Pancreas (tissue), 10 donors: ENCODE measurements around the gene RTP2. TPM values are rescaled to one million over a fixed set of nuclear protein-coding genes. Genes with fewer than 3 reads are reported as not detected.

Experiments used
- ATAC-seq, 4 donors: fragments of 200-7000 bp; cut with Tn5 transposase; one replicate each; pipeline versions ENCODE4 v1.8.0 to v1.9.1; 2020; ENCODE audit warnings: mild to moderate bottlenecking in 4 of 4, moderate library complexity in 4 of 4
- DNase-seq, 6 donors: peaks; one replicate each; pipeline ENCODE4 v3.0.0-alpha.2; 2020
- FAIRE-seq: peaks from 2 replicates; lab custom pipeline; 2012; peaks lifted over from hg19 to GRCh38; lab: Jason Lieb, UNC
- H3K27ac ChIP-seq, 4 donors: fragments of 200-600 bp; sonication (generic); 1 replicate in 3 of 4; 2 replicates in 1 of 4; pipeline versions ENCODE4 v1.5.0 to v1.8.0; 2020
- H3K27me3 ChIP-seq, 4 donors: fragments of 200-600 bp; one replicate each; pipeline ENCODE4 v1.8.0; 2021
- H3K36me3 ChIP-seq, 3 donors: fragments of 200-600 bp; sonication (generic) in 1 of 3; one replicate each; pipeline versions ENCODE4 v1.5.0 to v1.8.0; 2020 to 2021
- H3K4me1 ChIP-seq, 3 donors: fragments of 200-600 bp; one replicate each; pipeline ENCODE4 v1.8.0; 2021
- H3K4me3 ChIP-seq, 4 donors: fragments of 200-600 bp; sonication (generic) in 2 of 4; one replicate each; pipeline versions ENCODE4 v1.5.0 to v1.8.0; 2020 to 2021
- H3K9me3 ChIP-seq, 4 donors: fragments of 200-600 bp; one replicate each; pipeline ENCODE4 v1.8.0; 2021
- CTCF ChIP-seq, 4 donors: fragments of 200-600 bp; sonication (generic) in 3 of 4; IDR thresholded peaks; one replicate each; pipeline versions ENCODE4 v1.5.0 to v1.8.0; 2021; ENCODE audit warnings: antibody characterized with exemption in 4 of 4
- WGBS, 2 donors: extraction: QIAGEN DNeasy Blood & Tissue Kit; methylation state at CpG; one replicate each; pipeline ENCODE4 v1.1.7; 2013; 5-methylcytosine and 5-hydroxymethylcytosine counted together
- intact Hi-C, 3 donors: fragments of 100-400 bp; cut with DNase I; formaldehyde crosslinking; loops; one replicate each; pipeline versions ENCODE4 v1.11.1 to v1.14.2; 2022
- polyA plus RNA-seq, 2 donors: library from polyadenylated mRNA; stranded (reverse); fragments of 200-250 nt; gene quantifications; one replicate each; pipeline ENCODE4 v1.2.3, GENCODE V29; 2013
- total RNA-seq, 6 donors: library from RNA; stranded (reverse); fragmentation: NEBNext Ultra II Directional in 4 of 6; extraction: Animal tissue kit (Norgen Biotek cat#: 25700) in 4 of 6; gene quantifications; one replicate each; pipeline versions ENCODE4 v1.2.1 to v1.2.4, GENCODE V29; 2021 to 2023
- donor health status: healthy with polysubstance abuse.
- donor health status: DM: no; HTN: no; CAD: no; lungs with moderate emphysema.
- donor health status: DM: no; HTN: no; CAD: no.
- donor health status: control.
- donor health status: control.
- donor health status: Bipolar disorder and iron deficiency.
- donor health status: DM: yes; HTN: yes; CAD: no.
- donor health status: DM: no; HTN: no; CAD: no.
- donor health status: DM: no; HTN: no; CAD: no.
- donor health status: DM: yes; HTN: yes; CAD: no.

Gene RTP2
- total and polyA plus RNA-seq, 8 donors, result not detected

- no peak for TF ChIP-seq CTCF (IDR thresholded peaks at IDR 0.05)
- FAIRE-seq (no peak), ATAC-seq (peak; percentile 50 to 92 (median 85)), DNase-seq (peak; percentile 21 to 66 (median 42))
- 6 to 8% methylated on average over 46 of the region's 46 CpGs for WGBS, 2 donors
- intact Hi-C loops, result loop anchor here in 1 of 3 donors (5.0 kb wide), 1 partner anchor 448 kb away; no protein-coding TSS in a partner anchor
- Histone ChIP-seq H3K4me1 (no peaks in the 10 kb centered on the region), H3K9me3 (no peaks in the 10 kb centered on the region), H3K27ac (no peak within 1 kb of the TSS), H3K27me3 (peaks cover 0 to 7% (median 3%) of the 10 kb centered on the region in 4 donors), H3K36me3 (no peaks in the 10 kb centered on the region), H3K4me3 (no peak within 1 kb of the TSS)
These were observed 32.5 kb downstream of the RTP2 start, which contains the start of gene SST for GRCh38 chr3:187669675-187670504. SST (minus strand) TSS chr3:187670394; CDS start chr3:187670291, 103 bp downstream.

GRCh38 chr3:187667526-187667925 lies 34.8 kb downstream of the RTP2 start:
- ATAC-seq, result no peak
- intact Hi-C loops, result no loop called here
- Histone ChIP-seq H3K27ac (no peak overlapping the region), H3K27me3 (peaks cover 0 to 7% (median 3%) of the 10 kb centered on the region in 4 donors), H3K36me3 (no peaks in the 10 kb centered on the region), H3K4me3 (no peak overlapping the region), H3K9me3 (no peaks in the 10 kb centered on the region), H3K4me1 (no peaks in the 10 kb centered on the region)
- no peak for DNase-seq
- FAIRE-seq, result no peak
- TF ChIP-seq CTCF (IDR thresholded peaks at IDR 0.05), result no peak

GRCh38 chr3:187665764-187666402 lies 36.5 kb downstream of the RTP2 start:
- H3K4me1 ChIP-seq, result no peaks in the 10 kb centered on the region
- peaks cover 0 to 6% (median 2%) of the 10 kb centered on the region in 4 donors for H3K27me3 ChIP-seq
- H3K27ac ChIP-seq, result no peak overlapping the region
- no peak for FAIRE-seq
- no peak overlapping the region for H3K4me3 ChIP-seq
- no peaks in the 10 kb centered on the region for H3K36me3 ChIP-seq
- H3K9me3 ChIP-seq, result no peaks in the 10 kb centered on the region
- no peak for ATAC-seq
- TF ChIP-seq CTCF (IDR thresholded peaks at IDR 0.05), result no peak
- intact Hi-C loops, result no loop called here
- DNase-seq, result no peak
- WGBS, 2 donors, result 54 to 65% methylated on average over 3 of the region's 3 CpGs

- Histone ChIP-seq H3K4me3 (no peak overlapping the region), H3K9me3 (no peaks in the 10 kb centered on the region), H3K27ac (no peak overlapping the region), H3K4me1 (no peaks in the 10 kb centered on the region), H3K27me3 (peaks cover 0 to 6% (median 0%) of the 10 kb centered on the region in 4 donors), H3K36me3 (no peaks in the 10 kb centered on the region)
- no peak for FAIRE-seq
- intact Hi-C loops, result no loop called here
- no peak for ATAC-seq
- DNase-seq, result no peak
- TF ChIP-seq CTCF (IDR thresholded peaks at IDR 0.05), result no peak
These were observed 37.3 kb downstream of the RTP2 start for GRCh38 chr3:187665010-187665409.
